CD14-positive monocyte (primary cell): ENCODE results near the gene OSBPL2. TPM values are rescaled to one million over a fixed set of nuclear protein-coding genes. Genes with fewer than 3 reads are reported as not detected.

ENCODE experiments used
- DNase-seq, 3 donors: peaks; one replicate each; pipeline ENCODE4 v3.0.0-alpha.2; 2011 to 2022
- H2AFZ ChIP-seq: 2 replicates; pipeline ENCODE4 v1.6.0; 2012; ENCODE audit warnings: mild to moderate bottlenecking, low read depth, low read length, inconsistent platforms; ENCODE audit not compliant: insufficient read depth, poor library complexity, severe bottlenecking
- H3K27ac ChIP-seq, 2 donors: 1 replicate in 1 of 2; 2 replicates in 1 of 2; pipeline ENCODE4 v1.5.1; 2012 to 2013; ENCODE audit warnings: low read length in 2 of 2, control low read depth in 1 of 2, inconsistent platforms in 1 of 2, low read depth in 1 of 2, mild to moderate bottlenecking in 1 of 2
- H3K27me3 ChIP-seq, 2 donors: one replicate each; pipeline versions ENCODE4 v1.6.0 to v1.6.1; 2011 to 2013; ENCODE audit warnings: low read length in 2 of 2; ENCODE audit not compliant: control insufficient read depth in 2 of 2, insufficient read depth in 2 of 2
- H3K36me3 ChIP-seq, 2 donors: replicated peaks in 1 of 2; 1 replicate in 1 of 2; 2 replicates in 1 of 2; pipeline versions ENCODE4 v1.5.1 to v1.6.1; 2012 to 2013; ENCODE audit warnings: low read length in 2 of 2, control low read depth in 1 of 2, inconsistent platforms in 1 of 2, mild to moderate bottlenecking in 1 of 2; ENCODE audit not compliant: insufficient read depth in 2 of 2, control insufficient read depth in 1 of 2
- H3K4me1 ChIP-seq, 2 donors: 1 replicate in 1 of 2; 2 replicates in 1 of 2; pipeline versions ENCODE4 v1.5.1 to v1.6.1; 2012 to 2013; ENCODE audit warnings: low read length in 2 of 2, control low read depth in 1 of 2, inconsistent platforms in 1 of 2, mild to moderate bottlenecking in 1 of 2, moderate library complexity in 1 of 2; ENCODE audit not compliant: insufficient read depth in 2 of 2, control insufficient read depth in 1 of 2
- H3K4me2 ChIP-seq: replicated peaks from 2 replicates; pipeline ENCODE3; 2012; ENCODE audit warnings: low read length, moderate library complexity, mild to moderate bottlenecking; ENCODE audit not compliant: poor library complexity, severe bottlenecking; ENCODE audit errors: extremely low read depth
- H3K4me3 ChIP-seq, 3 experiments: fragments of 200-600 bp in 1 of 3; sonication (generic) in 1 of 3; replicated peaks in 1 of 3; 1 replicate in 2 of 3; 2 replicates in 1 of 3; pipeline ENCODE4 v1.5.1; 2011 to 2013; ENCODE audit warnings: low read length in 3 of 3, mild to moderate bottlenecking in 3 of 3, control low read depth in 2 of 3, low read depth in 2 of 3, inconsistent platforms in 1 of 3, moderate library complexity in 1 of 3
- H3K79me2 ChIP-seq: 2 replicates; pipeline ENCODE4 v1.6.0; 2012; ENCODE audit warnings: mild to moderate bottlenecking, control low read depth, inconsistent platforms, low read length, moderate library complexity; ENCODE audit not compliant: insufficient read depth
- H3K9ac ChIP-seq: 2 replicates; pipeline ENCODE4 v1.6.0; 2017; ENCODE audit warnings: low read length, mild to moderate bottlenecking; ENCODE audit not compliant: insufficient read depth, poor library complexity, severe bottlenecking
- H3K9me3 ChIP-seq, 2 donors: replicated peaks in 1 of 2; 1 replicate in 1 of 2; 2 replicates in 1 of 2; pipeline versions ENCODE4 v1.5.1 to v1.6.1; 2012 to 2013; ENCODE audit warnings: low read length in 2 of 2, control low read depth in 1 of 2; ENCODE audit not compliant: control insufficient read depth in 1 of 2, insufficient read depth in 1 of 2
- H4K20me1 ChIP-seq: 2 replicates; pipeline ENCODE4 v1.6.0; 2012; ENCODE audit warnings: mild to moderate bottlenecking, low read length, control low read depth, moderate library complexity; ENCODE audit not compliant: insufficient read depth
- H3K27ac Mint-ChIP-seq, 7 donors: one replicate each; pipeline ENCODE4 v1.8.0; 2020; ENCODE audit warnings: mild to moderate bottlenecking in 7 of 7, mixed read lengths in 7 of 7, moderate library complexity in 6 of 7, inconsistent platforms in 2 of 7
- H3K27me3 Mint-ChIP-seq, 3 donors: one replicate each; pipeline ENCODE4 v1.8.0; 2021 to 2022; ENCODE audit warnings: low read depth in 3 of 3, mild to moderate bottlenecking in 3 of 3, mixed read lengths in 3 of 3, moderate library complexity in 3 of 3, inconsistent platforms in 1 of 3
- H3K36me3 Mint-ChIP-seq, 2 donors: one replicate each; pipeline ENCODE4 v1.8.0; 2020; ENCODE audit warnings: mixed read lengths in 2 of 2, inconsistent platforms in 1 of 2, mild to moderate bottlenecking in 1 of 2
- H3K4me1 Mint-ChIP-seq: one replicate; pipeline ENCODE4 v1.8.0; 2020; ENCODE audit warnings: mild to moderate bottlenecking, mixed read lengths
- H3K4me3 Mint-ChIP-seq, 2 donors: one replicate each; pipeline ENCODE4 v1.8.0; 2020; ENCODE audit warnings: mild to moderate bottlenecking in 2 of 2, mixed read lengths in 2 of 2, moderate library complexity in 1 of 2
- H3K9me3 Mint-ChIP-seq, 7 donors: one replicate each; pipeline ENCODE4 v1.8.0; 2020 to 2022; ENCODE audit warnings: mixed read lengths in 7 of 7, mild to moderate bottlenecking in 6 of 7, moderate library complexity in 6 of 7, inconsistent platforms in 2 of 7
- CTCF ChIP-seq: fragments of 200-600 bp; IDR thresholded peaks from one replicate; pipeline ENCODE4 v1.8.0; 2022; ENCODE audit warnings: antibody characterized with exemption, mild to moderate bottlenecking
- WGBS: methylation state at CpG from one replicate; pipeline ENCODE4 v1.1.5; 2013; ENCODE audit warnings: missing lambda C conversion rate; ENCODE audit not compliant: insufficient coverage; 5-methylcytosine and 5-hydroxymethylcytosine counted together
- intact Hi-C, 2 donors: fragments of 100-400 bp; cut with micrococcal nuclease; formaldehyde crosslinking; loops; one replicate each; pipeline versions ENCODE4 v1.15.0 to v1.15.1; 2023
- polyA plus RNA-seq, 3 donors: library from polyadenylated mRNA; depleted of rRNA in 1 of 3; unstranded in 2 of 3; stranded (reverse) in 1 of 3; fragments of 300-500 nt in 2 of 3; fragments of >200 nt in 1 of 3; fragmentation: Illumina TruSeq in 2 of 3; gene quantifications; 1 replicate in 2 of 3; 2 replicates in 1 of 3; pipeline ENCODE4 v1.2.3, GENCODE V29; 2012 to 2021

OSBPL2 gene
- polyA plus RNA-seq, 3 donors = 12.9 to 29.1 (median 17.9) TPM

GRCh38 chr20:62325172-62325905, 87.0 kb downstream of the OSBPL2 start:
- DNase-seq = no peak
- H3K27ac ChIP-seq = no peak overlapping the region
- intact Hi-C loops = no loop called here

GRCh38 chr20:62326559-62326958, 88.2 kb downstream of the OSBPL2 start:
- Histone ChIP-seq H3K4me2 (no peak overlapping the region), H3K9me3 (no peaks in the 10 kb centered on the region), H4K20me1 (no peaks in the 10 kb centered on the region), H3K36me3 (no peaks in the 10 kb centered on the region), H3K9ac (no peak overlapping the region), H3K27ac (no peak overlapping the region), H2AFZ (no peak overlapping the region), H3K27me3 (no peaks in the 10 kb centered on the region), H3K79me2 (no peaks in the 10 kb centered on the region), H3K4me1 (no peaks in the 10 kb centered on the region), H3K4me3 (no peak overlapping the region)
- no peak for DNase-seq
- Mint-ChIP-seq H3K27ac (no peak overlapping the region), H3K36me3 (no peaks in the 10 kb centered on the region), H3K27me3 (peaks cover 0 to 2% (median 2%) of the 10 kb centered on the region in 3 donors), H3K9me3 (peaks cover 0 to 3% (median 0%) of the 10 kb centered on the region in 7 donors), H3K4me3 (no peak overlapping the region), H3K4me1 (no peaks in the 10 kb centered on the region)
- intact Hi-C loops = no loop called here
- 93% methylated on average over 8 of the region's 14 CpGs for WGBS
- TF ChIP-seq CTCF = no peak

More at GRCh38 chr20:62325172-62325905, 87.0 kb downstream of the OSBPL2 start:
- Mint-ChIP-seq H3K4me3 (no peak overlapping the region), H3K9me3 (peaks cover 0 to 3% (median 0%) of the 10 kb centered on the region in 7 donors), H3K27ac (no peak overlapping the region), H3K36me3 (no peaks in the 10 kb centered on the region), H3K27me3 (peaks cover 0 to 2% (median 0%) of the 10 kb centered on the region in 3 donors), H3K4me1 (no peaks in the 10 kb centered on the region)
- no peak overlapping the region for H3K4me2 ChIP-seq
- no peaks in the 10 kb centered on the region for H3K36me3 ChIP-seq
- H2AFZ ChIP-seq = no peak overlapping the region
- H3K4me1 ChIP-seq = no peaks in the 10 kb centered on the region
- WGBS = 91% methylated on average over 13 of the region's 14 CpGs
- no peaks in the 10 kb centered on the region for H3K27me3 ChIP-seq
- no peaks in the 10 kb centered on the region for H3K9me3 ChIP-seq
- no peak overlapping the region for H3K4me3 ChIP-seq
- no peaks in the 10 kb centered on the region for H4K20me1 ChIP-seq
- no peaks in the 10 kb centered on the region for H3K79me2 ChIP-seq
- H3K9ac ChIP-seq = no peak overlapping the region
- TF ChIP-seq CTCF = no peak
